ENCODE results near the gene AAR2.

GRCh38 chr20:36260316-36260715, 24.0 kb downstream of the AAR2 start:
- TF ChIP-seq, protein P1, sequence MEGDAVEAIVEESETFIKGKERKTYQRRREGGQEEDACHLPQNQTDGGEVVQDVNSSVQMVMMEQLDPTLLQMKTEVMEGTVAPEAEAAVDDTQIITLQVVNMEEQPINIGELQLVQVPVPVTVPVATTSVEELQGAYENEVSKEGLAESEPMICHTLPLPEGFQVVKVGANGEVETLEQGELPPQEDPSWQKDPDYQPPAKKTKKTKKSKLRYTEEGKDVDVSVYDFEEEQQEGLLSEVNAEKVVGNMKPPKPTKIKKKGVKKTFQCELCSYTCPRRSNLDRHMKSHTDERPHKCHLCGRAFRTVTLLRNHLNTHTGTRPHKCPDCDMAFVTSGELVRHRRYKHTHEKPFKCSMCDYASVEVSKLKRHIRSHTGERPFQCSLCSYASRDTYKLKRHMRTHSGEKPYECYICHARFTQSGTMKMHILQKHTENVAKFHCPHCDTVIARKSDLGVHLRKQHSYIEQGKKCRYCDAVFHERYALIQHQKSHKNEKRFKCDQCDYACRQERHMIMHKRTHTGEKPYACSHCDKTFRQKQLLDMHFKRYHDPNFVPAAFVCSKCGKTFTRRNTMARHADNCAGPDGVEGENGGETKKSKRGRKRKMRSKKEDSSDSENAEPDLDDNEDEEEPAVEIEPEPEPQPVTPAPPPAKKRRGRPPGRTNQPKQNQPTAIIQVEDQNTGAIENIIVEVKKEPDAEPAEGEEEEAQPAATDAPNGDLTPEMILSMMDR (IDR thresholded peaks at IDR 0.05; ENCODE audit: low read depth, low read length), result no peak
- TF ChIP-seq EZH2phosphoT487 (IDR thresholded peaks at IDR 0.05; ENCODE audit: low read depth), result no peak
